ENCODE data around the gene RFXANK. TPM values are rescaled to one million over a fixed set of nuclear protein-coding genes. Genes with fewer than 3 reads are reported as not detected.

The RFXANK gene
- total and polyA plus RNA-seq, 2 donors (not counting 1 experiment from before 2014, with no cell fraction given) = 77.9 to 100 TPM

- no peaks in the 10 kb centered on the region for H3K36me3 ChIP-seq (replicated peaks in 1 of 2; ENCODE audit: control extremely low read depth in 1 of 2, control insufficient read depth in 1 of 2, extremely low read depth in 1 of 2, insufficient read depth in 2 of 2, low read length in 1 of 2)
- no peak for TF ChIP-seq EZH2 (IDR thresholded peaks at IDR 0.05; ENCODE audit: borderline replicate concordance, insufficient read depth, low read depth, low read length, poor library complexity, severe bottlenecking)
- TF ChIP-seq, protein P1, sequence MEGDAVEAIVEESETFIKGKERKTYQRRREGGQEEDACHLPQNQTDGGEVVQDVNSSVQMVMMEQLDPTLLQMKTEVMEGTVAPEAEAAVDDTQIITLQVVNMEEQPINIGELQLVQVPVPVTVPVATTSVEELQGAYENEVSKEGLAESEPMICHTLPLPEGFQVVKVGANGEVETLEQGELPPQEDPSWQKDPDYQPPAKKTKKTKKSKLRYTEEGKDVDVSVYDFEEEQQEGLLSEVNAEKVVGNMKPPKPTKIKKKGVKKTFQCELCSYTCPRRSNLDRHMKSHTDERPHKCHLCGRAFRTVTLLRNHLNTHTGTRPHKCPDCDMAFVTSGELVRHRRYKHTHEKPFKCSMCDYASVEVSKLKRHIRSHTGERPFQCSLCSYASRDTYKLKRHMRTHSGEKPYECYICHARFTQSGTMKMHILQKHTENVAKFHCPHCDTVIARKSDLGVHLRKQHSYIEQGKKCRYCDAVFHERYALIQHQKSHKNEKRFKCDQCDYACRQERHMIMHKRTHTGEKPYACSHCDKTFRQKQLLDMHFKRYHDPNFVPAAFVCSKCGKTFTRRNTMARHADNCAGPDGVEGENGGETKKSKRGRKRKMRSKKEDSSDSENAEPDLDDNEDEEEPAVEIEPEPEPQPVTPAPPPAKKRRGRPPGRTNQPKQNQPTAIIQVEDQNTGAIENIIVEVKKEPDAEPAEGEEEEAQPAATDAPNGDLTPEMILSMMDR (IDR thresholded peaks at IDR 0.05) = no peak
- DNase-seq (no peak), ATAC-seq (ENCODE audit: low read depth) (no peak)
- peaks cover 11% of the 10 kb centered on the region for H3K27me3 Mint-ChIP-seq
- H3K4me1 Mint-ChIP-seq = no peaks in the 10 kb centered on the region
- ChIA-PET POLR2A (no interaction called here), CTCF (no interaction called here)
- H3K4me2 ChIP-seq (replicated peaks; ENCODE audit: low read depth, low read length, poor library complexity, severe bottlenecking) = no peak overlapping the region
- no peaks in the 10 kb centered on the region for H3K79me2 ChIP-seq (ENCODE audit: control insufficient read depth, insufficient read depth, low read length)
- H4K20me1 ChIP-seq (ENCODE audit: control insufficient read depth, insufficient read depth, low read length, poor library complexity, severe bottlenecking) = no peaks in the 10 kb centered on the region
- H2AFZ ChIP-seq (ENCODE audit: insufficient read depth, low read depth, low read length, poor library complexity, severe bottlenecking) = no peak overlapping the region
- H3K9me3 Mint-ChIP-seq (ENCODE audit: insufficient read depth) = peaks cover 7% of the 10 kb centered on the region
- H3K27ac Mint-ChIP-seq = no peak overlapping the region
- no peak overlapping the region for H3K9ac ChIP-seq (ENCODE audit: low read length)
- H3K27me3 ChIP-seq (replicated peaks in 1 of 4; ENCODE audit: control extremely low read depth in 1 of 4, control insufficient read depth in 3 of 4, insufficient read depth in 4 of 4, low read length in 3 of 4) = peaks cover 0 to 12% (median 4%) of the 10 kb centered on the region in 4 experiments
- no peaks in the 10 kb centered on the region for H3K4me1 ChIP-seq (ENCODE audit: control insufficient read depth in 2 of 2, insufficient read depth in 2 of 2, low read length in 2 of 2)
- H3K4me3 Mint-ChIP-seq = no peak overlapping the region
- intact Hi-C loops (cut with micrococcal nuclease) = no loop called here
- peaks cover 1 to 27% (median 13%) of the 10 kb centered on the region in 3 donors for H3K9me3 ChIP-seq (ENCODE audit: control extremely low read depth in 1 of 3, control insufficient read depth in 2 of 3, insufficient read depth in 1 of 3, low read length in 2 of 3)
- no peak overlapping the region for H3K27ac ChIP-seq (ENCODE audit: low read length in 2 of 2)
- H3K4me3 ChIP-seq (ENCODE audit: control extremely low read depth in 1 of 5, extremely low read depth in 1 of 5, insufficient read depth in 1 of 5, low read depth in 2 of 5, low read length in 4 of 5) = no peak overlapping the region
Observed at GRCh38 chr19:19239675-19240074, 47.6 kb downstream of the RFXANK start.

- no peak for ATAC-seq (ENCODE audit: low read depth)
- H3K4me3 Mint-ChIP-seq = no peak overlapping the region
- Histone ChIP-seq H2AFZ (ENCODE audit: insufficient read depth, low read depth, low read length, poor library complexity, severe bottlenecking) (no peak overlapping the region), H4K20me1 (ENCODE audit: control insufficient read depth, insufficient read depth, low read length, poor library complexity, severe bottlenecking) (no peaks in the 10 kb centered on the region), H3K9me3 (ENCODE audit: control extremely low read depth in 1 of 3, control insufficient read depth in 2 of 3, insufficient read depth in 1 of 3, low read length in 2 of 3) (peaks cover 1 to 19% (median 9%) of the 10 kb centered on the region in 3 donors), H3K36me3 (replicated peaks in 1 of 2; ENCODE audit: control extremely low read depth in 1 of 2, control insufficient read depth in 1 of 2, extremely low read depth in 1 of 2, insufficient read depth in 2 of 2, low read length in 1 of 2) (no peaks in the 10 kb centered on the region), H3K27me3 (replicated peaks in 1 of 4; ENCODE audit: control extremely low read depth in 1 of 4, control insufficient read depth in 3 of 4, insufficient read depth in 4 of 4, low read length in 3 of 4) (peaks cover 0 to 12% (median 4%) of the 10 kb centered on the region in 4 experiments), H3K27ac (ENCODE audit: low read length in 2 of 2) (no peak overlapping the region), H3K4me1 (ENCODE audit: control insufficient read depth in 2 of 2, insufficient read depth in 2 of 2, low read length in 2 of 2) (no peaks in the 10 kb centered on the region), H3K9ac (ENCODE audit: low read length) (no peak overlapping the region), H3K79me2 (ENCODE audit: control insufficient read depth, insufficient read depth, low read length) (no peaks in the 10 kb centered on the region), H3K4me2 (replicated peaks; ENCODE audit: low read depth, low read length, poor library complexity, severe bottlenecking) (no peak overlapping the region), H3K4me3 (ENCODE audit: control extremely low read depth in 1 of 5, extremely low read depth in 1 of 5, insufficient read depth in 1 of 5, low read depth in 2 of 5, low read length in 4 of 5) (no peak overlapping the region)
- ChIA-PET CTCF (no interaction called here), POLR2A (no interaction called here)
- H3K4me1 Mint-ChIP-seq = no peaks in the 10 kb centered on the region
- no peak overlapping the region for H3K27ac Mint-ChIP-seq
- peaks cover 6% of the 10 kb centered on the region for H3K9me3 Mint-ChIP-seq (ENCODE audit: insufficient read depth)
- 85% methylated on average over 8 of the region's 9 CpGs for WGBS (ENCODE audit: insufficient coverage)
- no peak for DNase-seq
- intact Hi-C loops (cut with micrococcal nuclease) = no loop called here
- H3K27me3 Mint-ChIP-seq = peaks cover 11% of the 10 kb centered on the region
- no peak for TF ChIP-seq EZH2 (IDR thresholded peaks at IDR 0.05; ENCODE audit: borderline replicate concordance, insufficient read depth, low read depth, low read length, poor library complexity, severe bottlenecking)
- TF ChIP-seq, protein P1 (IDR thresholded peaks at IDR 0.05) = no peak
Observed at GRCh38 chr19:19240476-19240875, 48.4 kb downstream of the RFXANK start.

All from B cell (primary cell).